ENCODE data around the gene SPEF2. TPM values are rescaled to one million over a fixed set of nuclear protein-coding genes. Genes with fewer than 3 reads are reported as not detected.

Gene SPEF2, protein sequence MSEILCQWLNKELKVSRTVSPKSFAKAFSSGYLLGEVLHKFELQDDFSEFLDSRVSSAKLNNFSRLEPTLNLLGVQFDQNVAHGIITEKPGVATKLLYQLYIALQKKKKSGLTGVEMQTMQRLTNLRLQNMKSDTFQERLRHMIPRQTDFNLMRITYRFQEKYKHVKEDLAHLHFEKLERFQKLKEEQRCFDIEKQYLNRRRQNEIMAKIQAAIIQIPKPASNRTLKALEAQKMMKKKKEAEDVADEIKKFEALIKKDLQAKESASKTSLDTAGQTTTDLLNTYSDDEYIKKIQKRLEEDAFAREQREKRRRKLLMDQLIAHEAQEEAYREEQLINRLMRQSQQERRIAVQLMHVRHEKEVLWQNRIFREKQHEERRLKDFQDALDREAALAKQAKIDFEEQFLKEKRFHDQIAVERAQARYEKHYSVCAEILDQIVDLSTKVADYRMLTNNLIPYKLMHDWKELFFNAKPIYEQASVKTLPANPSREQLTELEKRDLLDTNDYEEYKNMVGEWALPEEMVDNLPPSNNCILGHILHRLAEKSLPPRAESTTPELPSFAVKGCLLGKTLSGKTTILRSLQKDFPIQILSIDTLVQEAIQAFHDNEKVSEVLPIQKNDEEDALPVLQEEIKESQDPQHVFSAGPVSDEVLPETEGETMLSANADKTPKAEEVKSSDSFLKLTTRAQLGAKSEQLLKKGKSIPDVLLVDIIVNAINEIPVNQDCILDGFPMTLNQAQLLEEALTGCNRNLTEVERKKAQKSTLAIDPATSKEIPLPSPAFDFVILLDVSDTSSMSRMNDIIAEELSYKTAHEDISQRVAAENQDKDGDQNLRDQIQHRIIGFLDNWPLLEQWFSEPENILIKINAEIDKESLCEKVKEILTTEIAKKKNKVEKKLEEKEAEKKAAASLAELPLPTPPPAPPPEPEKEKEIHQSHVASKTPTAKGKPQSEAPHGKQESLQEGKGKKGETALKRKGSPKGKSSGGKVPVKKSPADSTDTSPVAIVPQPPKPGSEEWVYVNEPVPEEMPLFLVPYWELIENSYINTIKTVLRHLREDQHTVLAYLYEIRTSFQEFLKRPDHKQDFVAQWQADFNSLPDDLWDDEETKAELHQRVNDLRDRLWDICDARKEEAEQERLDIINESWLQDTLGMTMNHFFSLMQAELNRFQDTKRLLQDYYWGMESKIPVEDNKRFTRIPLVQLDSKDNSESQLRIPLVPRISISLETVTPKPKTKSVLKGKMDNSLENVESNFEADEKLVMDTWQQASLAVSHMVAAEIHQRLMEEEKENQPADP (N-terminal part only)
- total RNA-seq: 10 to 100 TPM in 1 of 2 donors, 1 to 10 TPM in 1; 1.9 to 16.2 TPM

GRCh38 chr5:35617435-35618303 is at the start of gene SPEF2:
SPEF2 (plus strand) TSS chr5:35617863; CDS start chr5:35617998, 135 bp downstream.
- Histone ChIP-seq H3K36me3 (no peaks in the 10 kb centered on the region), H3K9me3 (no peaks in the 10 kb centered on the region), H3K27ac (peak within 1 kb of the TSS in 1 of 2 donors; percentile 34), H3K4me1 (ENCODE audit: control insufficient read depth in 1 of 2, low read depth in 2 of 2) (peaks cover 3 to 12% of the 10 kb centered on the region in 2 donors), H3K4me3 (peak within 1 kb of the TSS; percentile 78), H3K27me3 (replicated peaks; ENCODE audit: insufficient read depth) (no peaks in the 10 kb centered on the region)
- DNase-seq (ENCODE audit: low spot score) (peak; percentile 25), ATAC-seq (ENCODE audit: insufficient number of reproducible peaks, low FRiP score, low read depth) (peak; percentile 69)
- peak; percentile 63 for TF ChIP-seq CTCF (IDR thresholded peaks at IDR 0.05)

DNA sequence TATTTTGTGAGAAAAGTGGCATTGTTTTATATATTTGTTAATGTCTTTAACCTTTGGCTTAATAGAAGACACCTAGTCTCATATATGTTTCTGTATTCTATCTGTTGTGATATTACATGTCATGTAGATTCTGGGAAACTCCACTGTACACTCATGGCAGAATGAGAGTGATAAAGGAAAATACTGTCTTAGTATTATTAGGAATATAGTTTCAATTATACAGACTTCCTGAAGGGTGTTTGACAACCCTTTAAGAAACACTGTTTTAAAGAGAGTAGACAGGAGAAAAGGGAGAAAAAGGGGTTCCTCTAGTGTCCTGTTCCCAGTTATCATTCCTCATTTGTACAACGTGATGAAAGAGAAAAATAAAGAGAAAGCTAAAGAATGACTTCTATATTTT is 42.1 kb upstream of the SPEF2 start:
- H3K9me3 ChIP-seq: no peaks in the 10 kb centered on the region
- no peaks in the 10 kb centered on the region for H3K4me1 ChIP-seq (ENCODE audit: control insufficient read depth in 1 of 2, low read depth in 2 of 2)
- H3K36me3 ChIP-seq: no peaks in the 10 kb centered on the region
- no peaks in the 10 kb centered on the region for H3K27me3 ChIP-seq (replicated peaks; ENCODE audit: insufficient read depth)
- ATAC-seq (ENCODE audit: insufficient number of reproducible peaks, low FRiP score, low read depth) (no peak), DNase-seq (ENCODE audit: low spot score) (no peak)
- no peak for TF ChIP-seq CTCF (IDR thresholded peaks at IDR 0.05)
- no peak overlapping the region for H3K4me3 ChIP-seq
- H3K27ac ChIP-seq: no peak overlapping the region

GRCh38 chr5:35587419-35587818 is 30.2 kb upstream of the SPEF2 start:
- no peaks in the 10 kb centered on the region for H3K27me3 ChIP-seq (replicated peaks; ENCODE audit: insufficient read depth)
- H3K4me1 ChIP-seq (ENCODE audit: control insufficient read depth in 1 of 2, low read depth in 2 of 2): no peaks in the 10 kb centered on the region
- no peak overlapping the region for H3K27ac ChIP-seq
- no peak for TF ChIP-seq CTCF (IDR thresholded peaks at IDR 0.05)
- no peaks in the 10 kb centered on the region for H3K9me3 ChIP-seq
- ATAC-seq (ENCODE audit: insufficient number of reproducible peaks, low FRiP score, low read depth) (no peak), DNase-seq (ENCODE audit: low spot score) (no peak)
- H3K4me3 ChIP-seq: no peak overlapping the region
- H3K36me3 ChIP-seq: no peaks in the 10 kb centered on the region

DNA sequence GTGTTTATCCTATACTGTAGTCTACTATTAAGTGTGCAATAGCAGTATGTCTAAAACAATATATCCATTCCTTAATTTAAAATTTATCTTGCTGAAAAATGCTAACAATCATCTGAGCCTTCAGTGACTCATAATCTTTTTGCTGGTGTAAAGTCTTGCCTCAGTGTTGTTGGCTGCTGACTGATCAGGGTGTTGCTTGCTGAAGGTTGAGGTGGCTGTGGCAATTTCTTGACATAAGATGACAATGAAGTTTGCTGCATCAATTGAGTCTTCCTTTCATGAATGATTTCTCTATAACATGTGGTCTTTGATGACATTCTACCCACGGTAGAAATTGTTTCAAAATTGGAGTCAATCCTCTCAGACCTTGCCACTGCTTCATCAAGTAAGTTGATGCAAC is 24.3 kb upstream of the SPEF2 start:
- TF ChIP-seq CTCF (IDR thresholded peaks at IDR 0.05): no peak
- DNase-seq (ENCODE audit: low spot score) (no peak), ATAC-seq (ENCODE audit: insufficient number of reproducible peaks, low FRiP score, low read depth) (no peak)

More for the DNA sequence above, 24.3 kb upstream of the SPEF2 start:
- Histone ChIP-seq H3K27me3 (replicated peaks; ENCODE audit: insufficient read depth) (no peaks in the 10 kb centered on the region), H3K36me3 (no peaks in the 10 kb centered on the region), H3K9me3 (no peaks in the 10 kb centered on the region), H3K4me3 (no peak overlapping the region), H3K27ac (no peak overlapping the region), H3K4me1 (ENCODE audit: control insufficient read depth in 1 of 2, low read depth in 2 of 2) (no peaks in the 10 kb centered on the region)

All from thoracic aorta (tissue), 2 donors.